Hypothalamus (tissue), 51 donors: ENCODE measurements around the gene ROBO1.

Source experiments
- DNase-seq, 51 donors: peaks; one replicate each; lab custom pipeline; 2025; lab: John Stamatoyannopoulos, UW

Gene ROBO1

DNA sequence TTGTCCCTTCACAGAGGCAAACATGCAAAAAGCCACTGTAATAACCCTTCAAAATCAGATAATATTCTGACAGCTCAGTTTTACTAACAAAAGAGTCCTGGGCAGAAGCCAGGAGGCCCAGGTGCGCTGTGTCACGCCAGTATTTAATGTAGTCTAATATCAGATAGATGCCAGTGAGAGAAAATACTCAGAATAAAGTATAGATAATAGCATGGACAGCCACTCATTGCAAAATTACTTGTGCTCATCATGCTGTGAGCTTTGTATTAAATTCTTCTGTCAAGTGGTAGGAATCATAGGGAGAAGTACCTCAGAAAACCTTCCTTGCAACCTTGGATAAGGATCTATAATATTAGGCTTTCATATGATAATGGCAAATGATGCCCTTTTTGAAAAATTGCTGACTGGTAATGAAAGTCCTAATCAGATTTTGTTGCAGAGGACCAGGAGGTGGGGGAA lies 1154.3 kb downstream of the ROBO1 start:
- no peak for DNase-seq

GRCh38 chr3:78611278-78611677 lies 1156.5 kb downstream of the ROBO1 start:
- DNase-seq: no peak

- no peak for DNase-seq
These were observed 1157.2 kb downstream of the ROBO1 start for GRCh38 chr3:78610462-78611125.

DNA sequence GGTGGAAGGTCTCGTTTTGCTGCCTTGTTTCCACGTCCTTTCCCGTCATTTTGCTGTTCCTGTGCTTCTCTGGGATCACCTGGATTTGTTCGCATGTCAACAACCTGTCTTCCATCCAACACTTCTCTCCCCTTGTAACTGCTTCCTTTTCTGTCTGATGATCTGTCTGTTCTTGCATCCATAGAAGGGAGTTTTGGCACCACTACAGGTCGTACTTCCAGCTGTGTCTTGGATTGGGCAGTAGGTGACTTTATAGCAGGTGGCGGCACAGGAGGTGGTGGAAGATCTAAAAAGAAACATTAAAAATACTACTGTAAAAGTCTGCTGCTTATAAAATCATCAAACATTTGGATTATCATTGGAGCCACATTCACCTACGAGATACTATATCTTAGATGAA lies 1161.0 kb downstream of the ROBO1 start:
- no peak for DNase-seq

- DNase-seq: no peak
These were observed 1162.6 kb downstream of the ROBO1 start for GRCh38 chr3:78605178-78605577.

- DNase-seq: no peak
These were observed 1163.5 kb downstream of the ROBO1 start for GRCh38 chr3:78604341-78604740.

- no peak for DNase-seq
These were observed 1166.5 kb downstream of the ROBO1 start for GRCh38 chr3:78601249-78601648.

DNA sequence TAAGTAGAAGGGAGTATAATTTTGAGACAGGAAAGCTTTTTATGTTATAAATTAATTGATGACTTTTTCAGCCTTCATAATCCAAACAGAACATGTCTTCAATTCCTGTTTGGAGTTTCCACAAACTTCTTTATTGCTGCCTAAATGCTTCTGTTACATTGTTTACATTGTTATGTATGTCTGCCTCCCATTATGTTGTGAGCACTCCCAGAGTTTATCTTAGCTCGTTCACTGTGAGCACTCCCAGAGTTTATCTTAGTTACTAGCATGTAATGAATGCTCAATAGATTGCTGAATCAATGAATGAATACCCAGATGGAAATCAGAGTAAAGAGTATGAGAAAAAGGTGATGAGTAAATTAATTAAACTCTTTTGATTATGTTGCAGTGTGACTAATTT lies 1178.0 kb downstream of the ROBO1 start:
- DNase-seq: no peak

DNA sequence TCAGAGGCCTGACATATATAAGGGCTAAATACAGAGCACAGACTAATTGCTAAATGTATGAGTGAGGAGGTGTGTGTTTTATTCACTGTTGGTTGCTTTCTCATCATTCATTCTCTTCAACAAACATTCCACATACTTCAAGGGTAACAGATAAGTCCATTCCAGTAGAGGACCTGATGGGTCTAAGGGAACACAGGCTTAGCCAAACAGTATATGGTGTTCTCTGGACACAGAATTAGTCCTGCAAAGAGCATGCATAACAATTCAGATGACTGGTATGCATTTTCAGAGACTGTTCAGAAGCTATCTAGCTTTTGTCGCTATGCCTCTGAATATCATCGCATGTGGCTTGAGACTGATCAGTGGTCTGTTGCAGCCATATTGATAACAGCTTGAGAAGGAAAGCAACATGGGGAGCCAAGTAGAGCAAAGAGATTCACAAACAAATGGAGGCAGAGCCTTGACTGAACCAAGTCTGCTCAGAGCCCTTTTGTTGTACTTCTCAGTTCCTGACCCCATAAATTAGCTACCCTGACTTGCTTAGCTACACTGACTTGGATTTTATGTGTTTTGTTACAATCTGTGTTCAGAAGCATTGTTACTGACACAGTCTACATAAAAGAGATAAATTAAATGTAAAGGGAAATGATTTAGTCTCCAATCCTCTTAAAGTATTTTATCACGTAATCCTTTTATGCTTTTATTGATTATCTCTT lies 1178.7 kb downstream of the ROBO1 start:
- no peak for DNase-seq

DNA sequence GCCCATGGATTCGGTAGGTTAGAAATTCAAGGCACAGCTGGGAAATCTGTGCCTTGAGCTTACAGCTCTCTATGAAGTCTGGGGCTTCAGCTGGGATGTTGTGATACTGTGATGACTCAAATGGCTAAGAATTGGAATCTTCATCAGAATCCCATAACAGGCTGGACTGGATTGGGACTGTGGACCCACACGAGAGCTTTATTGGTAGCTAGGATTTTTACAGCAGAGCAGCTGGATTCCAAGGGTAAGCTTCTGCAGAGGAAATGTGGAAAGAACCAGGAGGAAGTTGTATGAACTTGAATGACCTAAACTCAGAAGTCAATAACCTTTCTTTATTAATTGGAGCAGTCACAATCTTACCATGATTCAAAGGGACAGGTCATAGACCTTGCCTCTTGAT lies 1187.1 kb downstream of the ROBO1 start:
- no peak for DNase-seq

DNA sequence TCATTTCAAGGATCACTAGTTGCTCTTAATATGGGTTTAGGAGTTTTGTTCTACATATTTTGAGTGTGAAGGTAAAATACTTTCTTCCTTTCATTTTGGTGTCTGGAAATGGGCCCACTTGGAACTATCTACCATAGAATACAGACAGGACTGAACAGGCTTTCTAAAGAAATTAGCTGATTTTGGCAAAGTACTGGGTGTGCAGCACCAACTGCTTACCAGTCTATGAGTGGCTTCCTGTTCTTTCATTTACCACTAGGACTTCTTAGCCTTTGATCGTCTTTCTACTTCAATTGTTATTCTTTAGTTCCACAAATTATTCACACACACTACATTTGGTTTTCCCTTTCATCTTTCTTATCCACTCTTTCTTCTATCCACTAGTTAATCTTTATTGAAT lies 1196.3 kb downstream of the ROBO1 start:
- DNase-seq: no peak

- DNase-seq: no peak
These were observed 1197.3 kb downstream of the ROBO1 start for GRCh38 chr3:78570496-78570895.

DNA sequence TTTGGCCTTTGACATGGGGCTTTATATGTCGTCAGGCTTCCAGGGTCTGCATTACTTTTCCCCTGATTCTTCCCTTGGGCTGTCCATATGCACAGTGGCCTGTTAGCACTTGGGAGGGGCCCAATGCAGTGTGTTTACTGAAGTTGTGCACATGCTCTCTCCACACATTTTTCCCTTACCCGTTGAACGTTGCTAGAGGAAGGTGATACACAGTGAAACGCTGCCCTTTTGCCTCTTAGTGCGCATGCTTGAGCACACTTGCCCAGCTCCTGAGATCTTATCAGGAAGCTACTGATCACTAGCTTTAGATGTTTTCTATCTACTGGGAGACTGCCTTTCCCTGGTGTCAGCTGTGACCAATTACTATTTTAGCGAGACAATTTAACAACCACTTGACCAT lies 1198.0 kb downstream of the ROBO1 start:
- DNase-seq: no peak

- DNase-seq: no peak
These were observed 1202.1 kb downstream of the ROBO1 start for GRCh38 chr3:78565712-78566111.

- DNase-seq: no peak
These were observed 1205.5 kb downstream of the ROBO1 start for GRCh38 chr3:78562328-78562727.
